GM23248 (cell line): ENCODE results near the gene KIF9. TPM values are rescaled to one million over a fixed set of nuclear protein-coding genes. Genes with fewer than 3 reads are reported as not detected.

ENCODE experiments used
- DNase-seq: peaks from one replicate; pipeline ENCODE4 v3.0.0-alpha.2; 2015
- H2AFZ ChIP-seq: fragments of 200-600 bp; sonication (generic); 2 replicates; pipeline ENCODE4 v1.6.1; 2016; ENCODE audit warnings: antibody characterized with exemption
- H3F3A ChIP-seq: fragments of 200-600 bp; sonication (generic); 2 replicates; pipeline ENCODE4 v1.6.1; 2016; ENCODE audit warnings: mild to moderate bottlenecking, antibody characterized with exemption, mixed run types; ENCODE audit not compliant: insufficient read depth
- H3K27ac ChIP-seq: fragments of 200-600 bp; sonication (generic); 2 replicates; pipeline ENCODE4 v1.5.1; 2016; ENCODE audit warnings: mild to moderate bottlenecking
- H3K27me3 ChIP-seq: fragments of 200-600 bp; sonication (generic); replicated peaks from 2 replicates; pipeline ENCODE4 v1.6.1; 2016; ENCODE audit warnings: mild to moderate bottlenecking; ENCODE audit not compliant: insufficient read depth
- H3K36me3 ChIP-seq: fragments of 200-600 bp; sonication (generic); 2 replicates; pipeline ENCODE4 v1.6.1; 2016; ENCODE audit warnings: low read depth, mild to moderate bottlenecking
- H3K4me1 ChIP-seq: fragments of 200-600 bp; sonication (generic); 2 replicates; pipeline ENCODE4 v1.6.1; 2016; ENCODE audit warnings: mild to moderate bottlenecking; ENCODE audit not compliant: insufficient read depth
- H3K4me2 ChIP-seq: fragments of 200-600 bp; sonication (generic); one replicate; pipeline ENCODE4 v1.6.1; 2016; ENCODE audit warnings: mild to moderate bottlenecking; ENCODE audit not compliant: unreplicated experiment
- H3K4me3 ChIP-seq: fragments of 200-600 bp; sonication (generic); 2 replicates; pipeline ENCODE4 v1.5.1; 2016; ENCODE audit warnings: mild to moderate bottlenecking
- H3K79me2 ChIP-seq: fragments of 200-600 bp; sonication (generic); 2 replicates; pipeline ENCODE4 v1.6.1; 2016; ENCODE audit warnings: mild to moderate bottlenecking; ENCODE audit not compliant: insufficient read depth
- H3K9ac ChIP-seq: fragments of 200-600 bp; sonication (generic); 2 replicates; pipeline ENCODE4 v1.6.1; 2016; ENCODE audit warnings: mild to moderate bottlenecking
- H3K9me2 ChIP-seq: fragments of 200-600 bp; sonication (generic); 2 replicates; pipeline ENCODE4 v1.6.1; 2016; ENCODE audit warnings: mixed run types, mild to moderate bottlenecking, moderate library complexity; ENCODE audit not compliant: insufficient read depth
- H3K9me3 ChIP-seq: fragments of 200-600 bp; sonication (generic); one replicate; pipeline ENCODE4 v1.6.1; 2017; ENCODE audit warnings: low read depth
- H4K20me1 ChIP-seq: fragments of 200-600 bp; sonication (generic); 2 replicates; pipeline ENCODE4 v1.6.0; 2016; ENCODE audit not compliant: insufficient read depth
- EZH2 ChIP-seq: fragments of 200-600 bp; sonication (generic); IDR thresholded peaks from 2 replicates; pipeline ENCODE4 v1.6.1; 2018; ENCODE audit warnings: antibody characterized with exemption, mild to moderate bottlenecking; ENCODE audit not compliant: insufficient read depth, poor library complexity, severe bottlenecking
- EZH2phosphoT487 ChIP-seq: fragments of 200-600 bp; sonication (generic); IDR thresholded peaks from 2 replicates; pipeline ENCODE4 v1.6.1; 2018; ENCODE audit warnings: antibody characterized with exemption, moderate library complexity, mild to moderate bottlenecking, low read depth; ENCODE audit not compliant: insufficient read depth
- WGBS, 2 experiments: methylation state at CpG; one replicate each; pipeline ENCODE4 v1.1.6; 2015 to 2017; ENCODE audit warnings: low lambda C conversion rate in 2 of 2, low coverage in 1 of 2; ENCODE audit errors: missing lambda C conversion rate in 2 of 2; 5-methylcytosine and 5-hydroxymethylcytosine counted together
- in situ Hi-C: fragments of 300-500 bp; cut with MboI; formaldehyde crosslinking; loops from 2 replicates; pipeline ENCODE4 v1.15.0; 2020
- polyA plus RNA-seq: library from polyadenylated mRNA; unstranded; fragments of >200 nt; fragmentation: Nextera tagmentation; extraction: Ambion mirVana; gene quantifications from 2 replicates; pipeline ENCODE4 v1.2.1, GENCODE V29; 2016
- total RNA-seq: library from RNA; depleted of rRNA; stranded (reverse); fragments of >200 nt; shearing (Covaris generic); gene quantifications from 2 replicates; pipeline ENCODE4 v1.2.3, GENCODE V29; 2014

KIF9 gene
- total and polyA plus RNA-seq, 2 experiments from 2014 or later, result 5.8 to 14.6 TPM

GRCh38 chr3:47291158-47291753 lies 8.7 kb upstream of the KIF9 start:
- TF ChIP-seq EZH2 (no peak), EZH2phosphoT487 (no peak)

DNA sequence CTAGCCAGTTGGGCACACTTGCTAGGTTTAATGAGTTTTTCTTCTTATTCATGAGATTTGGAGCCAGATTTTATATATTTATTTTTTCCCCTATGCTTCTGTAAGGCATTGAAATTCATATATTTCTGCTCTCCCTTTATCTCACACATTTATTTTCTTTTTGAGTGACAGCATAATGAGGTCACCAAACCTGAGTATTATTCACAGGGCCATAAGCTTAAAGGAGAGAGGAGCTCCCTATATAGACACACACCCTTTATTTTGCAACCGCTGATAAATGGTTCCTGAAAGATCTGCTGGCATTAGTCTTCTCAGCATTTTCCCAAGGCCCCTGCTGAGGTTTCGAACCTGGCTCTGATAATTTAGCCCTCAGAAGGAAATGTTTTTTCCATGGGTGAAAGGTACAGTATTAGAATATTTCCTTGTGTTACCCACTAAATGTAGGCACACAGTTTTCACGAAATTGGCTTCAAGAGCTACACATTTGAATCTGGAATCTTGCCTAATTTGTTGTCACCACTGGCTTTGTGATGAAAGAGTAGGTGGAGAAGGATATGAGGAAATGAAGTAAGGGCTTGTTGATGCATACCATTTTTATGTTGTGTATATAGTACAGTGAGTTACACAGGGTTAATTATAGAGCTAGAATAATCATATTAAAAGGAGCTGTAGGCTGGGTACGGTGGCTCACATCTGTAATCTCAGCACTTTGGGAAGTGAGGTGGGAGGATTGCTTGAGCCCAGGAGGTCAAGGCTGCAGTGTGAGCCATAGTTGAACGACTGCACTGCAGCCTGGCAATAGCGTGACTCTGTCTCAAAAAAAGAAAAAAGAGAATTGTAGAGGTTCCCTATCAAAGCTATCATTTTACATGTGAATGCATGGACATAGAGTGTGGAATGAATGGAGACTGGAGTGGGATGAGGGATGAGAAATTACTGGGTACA lies 6.6 kb upstream of the KIF9 start:
- Histone ChIP-seq H3K79me2 (peaks cover 100% of the 10 kb centered on the region), H3K9ac (no peak overlapping the region), H3K4me2 (no peak overlapping the region), H2AFZ (no peak overlapping the region), H3K4me3 (no peak overlapping the region), H3K9me2 (no peaks in the 10 kb centered on the region), H3F3A (peaks cover 8% of the 10 kb centered on the region; the same call in 1 of the 2 replicates), H3K36me3 (peaks cover 9% of the 10 kb centered on the region; the same call in 1 of the 2 replicates), H3K4me1 (0 out of 2 replicates have a peak, but pooled peaks cover 2% of the 10 kb centered on the region), H3K27me3 (no peaks in the 10 kb centered on the region), H3K27ac (no peak overlapping the region), H4K20me1 (peaks cover 9% of the 10 kb centered on the region), H3K9me3 (no peaks in the 10 kb centered on the region)
- 80 to 85% methylated on average over 6 of the region's 6 CpGs for WGBS, 2 experiments
- in situ Hi-C loops, result no loop called here
- no peak for DNase-seq
- no peak for TF ChIP-seq EZH2phosphoT487
- no peak for TF ChIP-seq EZH2

More at GRCh38 chr3:47291158-47291753, 8.7 kb upstream of the KIF9 start:
- no peak for DNase-seq
- peaks cover 100% of the 10 kb centered on the region for H3K79me2 ChIP-seq
- no peak overlapping the region for H3K4me3 ChIP-seq
- H3K9me3 ChIP-seq, result no peaks in the 10 kb centered on the region
- no peak overlapping the region for H3K9ac ChIP-seq
- WGBS, 2 experiments, result 68 to 73% methylated on average over 4 of the region's 4 CpGs
- H3F3A ChIP-seq, result peaks cover 8% of the 10 kb centered on the region; the same call in 1 of the 2 replicates
- H3K27ac ChIP-seq, result no peak overlapping the region
- H2AFZ ChIP-seq, result no peak overlapping the region
- no peaks in the 10 kb centered on the region for H3K4me1 ChIP-seq
- in situ Hi-C loops, result no loop called here
- H3K9me2 ChIP-seq, result no peaks in the 10 kb centered on the region
- no peaks in the 10 kb centered on the region for H3K27me3 ChIP-seq
- peaks cover 9% of the 10 kb centered on the region; the same call in 1 of the 2 replicates for H3K36me3 ChIP-seq
- no peak overlapping the region for H3K4me2 ChIP-seq
- H4K20me1 ChIP-seq, result peaks cover 9% of the 10 kb centered on the region

GRCh38 chr3:47283591-47284364 lies 1.2 kb upstream of the KIF9 start:
- in situ Hi-C loops, result no loop called here
- DNase-seq, result peak; percentile 63
- H3K79me2 ChIP-seq, result peaks cover 67% of the 10 kb centered on the region

GRCh38 chr3:47283193-47283537 lies 566 bp upstream of the KIF9 start:
- H3K4me2 ChIP-seq, result peak overlapping the region; percentile 98
- DNase-seq, result peak; percentile 43
- H3K9me3 ChIP-seq, result no peaks in the 10 kb centered on the region
- no peaks in the 10 kb centered on the region for H3K36me3 ChIP-seq
- no peak for TF ChIP-seq EZH2phosphoT487
- no peak for TF ChIP-seq EZH2
- in situ Hi-C loops, result no loop called here
- H3F3A ChIP-seq, result peaks cover 8% of the 10 kb centered on the region; the same call in 1 of the 2 replicates
- WGBS, 2 experiments, result 0 to 3% methylated on average over 6 to 10 of the region's 10 CpGs
- no peaks in the 10 kb centered on the region for H4K20me1 ChIP-seq
- H3K79me2 ChIP-seq, result peaks cover 61% of the 10 kb centered on the region
- H3K9me2 ChIP-seq, result no peaks in the 10 kb centered on the region
- no peaks in the 10 kb centered on the region for H3K27me3 ChIP-seq
- H3K4me3 ChIP-seq, result peak overlapping the region; percentile 88
- H2AFZ ChIP-seq, result peak overlapping the region; percentile 95
- peak overlapping the region; percentile 97 for H3K27ac ChIP-seq
- peaks cover 8% of the 10 kb centered on the region; the same call in 1 of the 2 replicates for H3K4me1 ChIP-seq
- peak overlapping the region; percentile 93 for H3K9ac ChIP-seq

More at GRCh38 chr3:47283591-47284364, 1.2 kb upstream of the KIF9 start:
- Histone ChIP-seq H3K4me1 (peaks cover 8% of the 10 kb centered on the region; the same call in 1 of the 2 replicates), H3F3A (peaks cover 13% of the 10 kb centered on the region; the same call in 1 of the 2 replicates), H3K27ac (peak overlapping the region; percentile 97), H3K27me3 (no peaks in the 10 kb centered on the region), H3K9me2 (no peaks in the 10 kb centered on the region), H4K20me1 (no peaks in the 10 kb centered on the region), H3K4me3 (peak overlapping the region; percentile 88), H3K4me2 (peak overlapping the region; percentile 98), H3K36me3 (peaks cover 3% of the 10 kb centered on the region; the same call in 1 of the 2 replicates), H3K9me3 (no peaks in the 10 kb centered on the region), H3K9ac (peak overlapping the region; percentile 93), H2AFZ (peak overlapping the region; percentile 95)
- 20 to 23% methylated on average over 11 to 12 of the region's 12 CpGs for WGBS, 2 experiments
- TF ChIP-seq EZH2phosphoT487 (no peak), EZH2 (no peak)
